HUDEP-2 (cell line): ENCODE measurements around the gene TIMM44.

Experiments
- DNase-seq, 76 experiments: peaks; one replicate each; lab custom pipeline; 2025; ENCODE audit not compliant: unreplicated experiment in 76 of 76; lab: John Stamatoyannopoulos, UW

Gene TIMM44

GRCh38 chr19:7904074-7905020 lies 39.1 kb downstream of the TIMM44 start:
- peak in 19 of 76 experiments; percentile 48 to 85 (median 59) for DNase-seq

GRCh38 chr19:7903244-7904073 lies 40.0 kb downstream of the TIMM44 start, which contains the start of gene MAP2K7:
Gene MAP2K7, plus strand, starts transcription at chr19:7903877. Its CDS starts 68 bp downstream, at chr19:7903945.
- DNase-seq: peak; percentile 93 to 100 (median 100)

- DNase-seq: peak in 1 of 76 experiments; percentile 33
Observed at GRCh38 chr19:7902796-7903243, 40.6 kb downstream of the TIMM44 start.

- DNase-seq: no peak
Observed at GRCh38 chr19:7901337-7901736, 42.1 kb downstream of the TIMM44 start.

GRCh38 chr19:7900931-7901330 lies 42.5 kb downstream of the TIMM44 start:
- no peak for DNase-seq

GRCh38 chr19:7900401-7900870 lies 43.0 kb downstream of the TIMM44 start:
- no peak for DNase-seq

- DNase-seq: no peak
Observed at GRCh38 chr19:7899751-7900378, 43.6 kb downstream of the TIMM44 start.

- DNase-seq: no peak
Observed at GRCh38 chr19:7898967-7899366, 44.5 kb downstream of the TIMM44 start.

- no peak for DNase-seq
Observed at GRCh38 chr19:7897292-7897691, 46.2 kb downstream of the TIMM44 start.

GRCh38 chr19:7895565-7895964 lies 47.9 kb downstream of the TIMM44 start:
- no peak for DNase-seq

- DNase-seq: no peak
Observed at GRCh38 chr19:7894612-7895309, 48.7 kb downstream of the TIMM44 start.

- DNase-seq: peak in 6 of 76 experiments; percentile 23 to 41 (median 26)
Observed at GRCh38 chr19:7893362-7894101, 49.9 kb downstream of the TIMM44 start.

GRCh38 chr19:7888826-7889217 lies 54.6 kb downstream of the TIMM44 start:
- no peak for DNase-seq

- DNase-seq: peak in 37 of 76 experiments; percentile 25 to 72 (median 50)
Observed at GRCh38 chr19:7888145-7888825, 55.2 kb downstream of the TIMM44 start, which contains the start of gene LRRC8E. Gene LRRC8E, plus strand, starts transcription at chr19:7888510. Its CDS starts 7,094 bp downstream, at chr19:7895604.

- DNase-seq: no peak
Observed at GRCh38 chr19:7887408-7888144, 55.9 kb downstream of the TIMM44 start.

- DNase-seq: no peak
Observed at GRCh38 chr19:7885818-7886217, 57.6 kb downstream of the TIMM44 start.

- DNase-seq: no peak
Observed at GRCh38 chr19:7883796-7884570, 59.5 kb downstream of the TIMM44 start.
